HG02938 (cell line): Measurements from ENCODE around the gene CHTF8.
"Not testable (repeated sequence)": the region's sequence is repeated elsewhere in the genome, so short reads cannot be mapped to it uniquely, and the experiment has no call there.

Source experiments
- ATAC-seq: cut with Tn5 transposase; IDR thresholded peaks from one replicate; pipeline ENCODE4 v1.9.1; 2021; ENCODE audit warnings: mild to moderate bottlenecking, moderate library complexity; ENCODE audit not compliant: unreplicated experiment

The CHTF8 gene

DNA sequence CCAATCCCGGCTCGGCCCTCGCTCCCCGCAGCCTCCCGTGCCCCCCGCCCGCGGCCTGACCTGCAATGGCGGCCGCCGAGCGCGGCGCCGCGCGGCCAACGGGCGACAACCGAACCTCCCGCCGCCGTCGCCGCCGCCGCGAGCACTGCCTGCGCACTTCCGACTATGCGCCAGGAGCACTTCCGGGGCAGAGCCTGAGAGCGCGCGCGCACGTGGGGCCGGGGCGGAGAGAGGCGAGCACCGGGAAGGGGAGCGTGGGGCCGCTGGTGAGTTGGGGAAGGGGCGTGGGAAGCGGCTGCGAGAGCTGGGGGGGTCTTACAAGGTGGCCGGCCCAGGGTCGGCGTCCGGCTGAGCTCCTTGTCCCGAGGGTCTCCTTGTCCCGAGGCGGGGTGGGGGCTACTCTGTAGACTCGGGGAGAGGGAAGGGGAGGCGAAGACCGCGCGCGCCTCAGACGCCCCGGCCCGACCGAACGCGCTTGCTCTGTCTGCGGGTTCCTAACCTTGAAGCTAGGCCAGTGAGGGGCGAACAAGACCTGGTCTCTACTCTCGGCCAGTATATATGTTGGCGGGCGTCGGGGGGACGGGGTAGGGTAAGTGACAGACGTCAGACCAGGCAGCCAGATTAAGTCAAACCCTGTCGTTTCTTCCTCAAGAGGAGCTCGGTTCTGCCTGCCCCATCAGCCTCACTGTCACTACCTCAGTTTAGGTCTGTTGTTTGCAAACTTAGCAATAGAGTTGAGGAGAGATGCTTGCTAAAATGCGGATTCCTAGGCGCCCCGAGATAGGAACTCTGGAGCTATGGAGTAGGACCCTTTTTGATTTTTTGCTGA lies at the start of gene CHTF8, which contains the start of gene UTP4:
Gene CHTF8 (minus strand): TSS at position 165 of the 829 bp plus-strand sequence. CDS start 11,130 bp downstream, outside the sequence.
Gene UTP4 (plus strand): TSS at position 226 of the 829 bp plus-strand sequence. CDS start 811 bp downstream, outside the sequence.
- ATAC-seq: peak; percentile 88

DNA sequence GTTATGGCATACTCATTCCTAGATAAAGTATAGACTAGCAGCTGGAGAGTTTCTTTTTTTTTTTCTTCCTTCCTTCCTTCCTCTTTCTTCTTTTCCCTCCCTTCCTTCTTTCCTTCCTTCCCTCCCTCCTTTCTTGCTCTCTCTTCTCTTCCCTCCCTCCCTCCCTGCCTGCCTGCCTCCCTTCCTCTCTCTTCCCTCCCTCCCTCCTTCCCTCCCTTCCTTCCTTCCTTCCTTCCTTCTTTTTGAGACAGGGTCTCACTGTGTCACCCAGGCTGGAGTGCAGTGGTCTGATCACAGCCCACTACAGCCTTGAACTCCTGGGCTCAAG lies 47.6 kb upstream of the CHTF8 start:
- no peak for ATAC-seq

- ATAC-seq: no peak
Measured at GRCh38 chr16:69179328-69180010, 47.1 kb upstream of the CHTF8 start.

- no peak for ATAC-seq
Measured at GRCh38 chr16:69176033-69176800, 43.8 kb upstream of the CHTF8 start.

- ATAC-seq: no peak
Measured at GRCh38 chr16:69171325-69172084, 39.1 kb upstream of the CHTF8 start.

DNA sequence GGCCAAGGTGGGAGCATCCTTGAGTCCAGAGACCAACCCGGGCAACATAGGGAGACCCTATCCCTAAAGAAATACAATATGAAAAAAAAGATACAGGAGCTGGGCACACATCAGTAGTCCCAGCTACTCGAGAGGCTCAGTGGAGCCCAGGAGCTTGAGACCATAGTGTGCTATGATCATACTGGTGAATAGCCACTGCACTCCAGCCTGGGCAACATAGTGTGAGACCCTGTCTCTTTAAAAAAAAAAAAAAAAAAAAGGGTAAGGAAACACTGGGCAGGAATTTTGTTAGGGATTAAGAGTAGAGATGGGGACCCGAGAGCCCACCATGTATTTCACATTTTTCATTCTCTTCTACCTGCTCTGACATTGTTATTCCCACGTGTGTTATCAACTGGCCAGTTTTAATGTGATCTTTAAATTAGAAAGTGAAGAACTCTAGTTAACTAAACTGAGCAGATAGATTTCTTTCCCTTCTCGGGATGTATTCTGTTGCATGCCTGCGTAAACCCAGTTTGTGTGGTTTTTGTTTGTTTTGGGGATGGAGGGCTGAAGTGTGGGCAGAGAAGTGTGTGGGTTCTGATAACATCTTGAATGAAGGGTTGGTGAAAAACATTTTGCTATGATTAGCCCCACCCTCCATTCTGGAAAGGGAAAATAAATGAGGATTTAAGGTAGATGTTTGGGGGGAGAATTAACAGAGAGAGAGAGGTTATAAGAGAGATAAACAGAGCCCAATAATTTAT lies 37.4 kb upstream of the CHTF8 start:
- ATAC-seq: no peak

GRCh38 chr16:69169051-69169450 lies 36.7 kb upstream of the CHTF8 start:
- ATAC-seq: no peak

DNA sequence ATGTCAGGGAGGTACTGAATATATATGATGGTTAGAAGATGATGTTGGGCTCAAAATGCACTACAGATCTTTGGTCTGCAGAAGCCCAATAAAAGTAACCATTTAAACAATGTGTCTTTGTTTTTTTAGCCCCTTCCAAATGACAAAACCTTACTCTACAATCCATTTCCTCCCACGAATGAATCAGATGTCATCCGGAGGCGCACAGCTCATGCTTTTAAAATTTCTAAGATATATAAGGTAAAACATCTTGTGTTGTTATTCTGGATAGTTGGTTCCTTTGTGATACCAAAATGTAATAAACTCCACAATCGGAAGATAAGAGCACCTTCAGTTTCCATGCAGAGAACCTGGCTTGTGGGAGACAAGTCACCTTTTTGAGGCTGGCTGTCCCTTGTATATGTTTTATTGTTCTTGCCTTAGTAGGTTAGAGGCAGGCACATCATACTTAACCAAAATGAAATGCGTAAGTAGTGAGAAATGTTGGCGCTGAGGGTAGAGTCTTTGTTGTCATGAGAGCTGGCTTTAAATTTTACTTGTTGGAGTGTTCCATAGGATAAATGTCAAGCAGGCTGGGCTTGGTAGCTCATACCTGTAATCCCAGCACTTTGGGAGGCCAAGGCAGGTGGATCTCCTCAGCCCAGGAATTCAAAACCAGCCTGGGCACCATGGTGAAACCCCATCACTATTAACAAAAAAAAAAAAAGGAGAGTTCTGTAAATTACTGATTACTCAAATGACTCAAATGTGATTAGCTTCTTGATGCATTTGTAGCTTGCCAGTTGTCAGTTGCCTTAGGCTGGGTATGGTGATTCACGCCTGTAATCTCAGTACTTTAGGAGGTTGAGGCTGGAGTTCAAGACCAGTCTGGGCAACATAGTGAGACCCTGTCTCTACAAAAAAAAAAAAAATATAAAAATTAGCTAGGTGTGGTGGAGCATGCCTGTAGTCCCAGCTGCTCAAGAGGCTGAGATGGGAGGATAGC lies 34.9 kb upstream of the CHTF8 start:
- no peak for ATAC-seq

- ATAC-seq: no peak
Measured at GRCh38 chr16:69166221-69166833, 33.9 kb upstream of the CHTF8 start.

- ATAC-seq: no peak
Measured at GRCh38 chr16:69165584-69165983, 33.2 kb upstream of the CHTF8 start.

DNA sequence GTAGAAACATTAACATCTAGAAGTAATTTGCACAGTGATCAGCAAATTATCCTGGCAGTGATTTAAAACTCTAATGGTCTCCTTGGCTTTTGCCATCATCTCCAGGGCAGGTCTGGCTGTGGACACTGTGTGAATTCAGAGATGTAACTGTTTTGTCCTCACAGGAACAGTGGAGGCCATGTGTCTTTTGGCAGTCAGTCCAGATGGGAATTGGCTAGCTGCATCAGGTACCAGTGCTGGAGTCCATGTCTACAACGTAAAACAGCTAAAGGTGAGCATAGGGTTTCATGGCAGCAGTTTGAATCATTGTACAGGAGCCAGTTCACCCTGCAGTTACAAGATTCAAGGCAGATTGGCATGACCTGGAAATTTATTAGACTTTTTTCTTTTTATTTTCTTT lies 27.8 kb upstream of the CHTF8 start:
- ATAC-seq: no peak

DNA sequence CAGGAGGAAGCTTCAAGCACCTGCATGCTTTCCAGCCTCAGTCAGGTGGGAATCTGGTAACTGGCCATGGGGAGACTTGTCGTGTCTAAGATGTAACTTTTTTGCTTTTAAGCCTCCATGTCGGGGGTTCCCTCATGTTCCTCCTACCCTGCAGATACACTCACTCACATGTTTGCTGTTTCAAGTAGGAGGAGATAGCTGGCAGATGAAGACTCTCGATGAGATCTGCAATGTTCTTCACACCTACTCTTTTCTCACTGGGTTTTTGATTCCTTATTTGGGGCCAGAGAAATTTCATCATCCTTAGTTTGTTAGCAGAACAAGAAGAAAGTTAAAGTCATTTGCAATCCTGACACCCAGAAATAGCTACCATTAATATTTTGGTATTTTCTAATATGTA lies 24.8 kb upstream of the CHTF8 start:
- ATAC-seq: no peak

GRCh38 chr16:69150146-69150865 lies 17.9 kb upstream of the CHTF8 start:
- no peak for ATAC-seq

GRCh38 chr16:69149621-69150020 lies 17.2 kb upstream of the CHTF8 start:
- ATAC-seq: not testable (repeated sequence)

- ATAC-seq: no peak
Measured at GRCh38 chr16:69145658-69146057, 13.3 kb upstream of the CHTF8 start.

DNA sequence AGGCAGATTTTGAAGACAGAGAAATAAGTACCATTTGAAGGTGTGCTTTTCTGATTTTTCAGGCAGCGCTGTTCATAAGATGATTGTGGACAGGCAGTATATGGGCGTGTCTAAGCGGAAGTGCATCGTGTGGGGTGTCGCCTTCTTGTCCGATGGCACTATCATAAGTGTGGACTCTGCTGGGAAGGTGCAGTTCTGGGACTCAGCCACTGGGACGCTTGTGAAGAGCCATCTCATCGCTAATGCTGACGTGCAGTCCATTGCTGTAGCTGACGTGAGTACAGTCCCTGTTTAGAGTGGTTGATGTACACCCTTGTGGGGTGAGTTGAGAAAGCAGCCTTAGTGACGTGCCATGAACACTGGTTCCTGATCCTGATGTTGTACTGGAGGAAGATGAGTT lies 10.7 kb upstream of the CHTF8 start:
- no peak for ATAC-seq

DNA sequence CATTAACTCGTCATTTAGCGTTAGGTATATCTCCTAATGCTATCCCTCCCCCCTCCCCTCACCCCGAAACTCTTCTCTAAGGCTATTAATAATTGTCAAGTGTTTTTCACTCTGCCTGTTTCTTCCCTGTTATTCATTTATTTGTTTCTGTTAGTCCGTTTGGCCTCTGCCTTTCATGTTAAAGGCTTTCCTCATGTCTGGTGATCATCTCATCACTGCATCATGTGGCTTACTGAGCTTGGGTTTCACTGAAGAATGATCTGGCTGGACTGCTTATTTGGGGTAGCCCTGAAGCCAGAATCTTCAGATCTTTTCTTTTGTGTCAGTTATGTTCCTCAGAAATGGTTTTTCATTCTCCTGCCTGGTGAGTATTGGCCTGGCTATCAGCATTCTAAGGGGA lies 9.5 kb upstream of the CHTF8 start:
- no peak for ATAC-seq

DNA sequence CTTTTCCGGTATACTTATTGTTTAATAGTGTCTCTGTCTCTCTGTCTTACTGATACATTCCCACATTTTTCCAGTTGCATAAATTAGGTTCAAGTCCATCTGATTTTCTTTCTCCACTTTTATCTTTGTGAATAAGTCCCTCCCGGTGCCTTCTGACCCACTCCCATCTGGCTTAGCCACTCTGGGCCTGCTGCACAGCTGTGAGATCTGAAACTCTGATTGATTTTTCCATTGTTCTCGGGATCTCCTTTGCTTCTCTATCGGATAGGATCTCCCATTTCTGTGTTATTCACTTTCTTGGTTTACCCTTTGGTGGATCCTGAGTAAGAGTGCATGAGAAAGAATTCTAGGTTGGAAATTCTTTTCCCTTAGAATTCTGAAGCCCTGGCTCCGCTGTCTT lies 8.6 kb upstream of the CHTF8 start:
- ATAC-seq: no peak
